ENCODE results near the gene MT1A.
"Not testable (repeated sequence)": the region's sequence is repeated elsewhere in the genome, so short reads cannot be mapped to it uniquely, and the experiment has no call there.

MT1A gene

GRCh38 chr16:56657555-56658326 lies 19.3 kb downstream of the MT1A start, which contains the start of gene MT1F:
Gene MT1F (plus strand): TSS chr16:56657959. CDS start chr16:56658059, 100 bp downstream.
- DNase-seq (ENCODE audit: low read depth in 2 of 2): peak; percentile 37 to 62

- DNase-seq (ENCODE audit: low read depth in 2 of 2): no peak
Observed at GRCh38 chr16:56658327-56658875, 19.9 kb downstream of the MT1A start.

GRCh38 chr16:56662357-56663354 lies 24.2 kb downstream of the MT1A start:
- no peak for DNase-seq (ENCODE audit: low read depth in 2 of 2)

- no peak for DNase-seq (ENCODE audit: low read depth in 2 of 2)
Observed at GRCh38 chr16:56664506-56664905, 26.0 kb downstream of the MT1A start.

GRCh38 chr16:56665286-56666261 lies 27.1 kb downstream of the MT1A start:
- not testable (repeated sequence) for DNase-seq (ENCODE audit: low read depth in 2 of 2)

- DNase-seq (ENCODE audit: low read depth in 2 of 2): no peak
Observed at GRCh38 chr16:56667581-56668571, 29.4 kb downstream of the MT1A start, which contains the start of gene MT1G. Gene MT1G (minus strand): TSS chr16:56668065. CDS start chr16:56667993, 72 bp downstream.

- no peak for DNase-seq (ENCODE audit: low read depth in 2 of 2)
Observed at GRCh38 chr16:56669005-56669839, 30.8 kb downstream of the MT1A start, which contains the start of gene MT1H. Gene MT1H (plus strand): TSS chr16:56669814. CDS start chr16:56669885, 71 bp downstream.

GRCh38 chr16:56669840-56670619 lies 31.6 kb downstream of the MT1A start:
- no peak for DNase-seq (ENCODE audit: low read depth in 2 of 2)

- no peak for DNase-seq (ENCODE audit: low read depth in 2 of 2)
Observed at GRCh38 chr16:56670620-56670934, 32.1 kb downstream of the MT1A start.

- DNase-seq (ENCODE audit: low read depth in 2 of 2): not testable (repeated sequence)
Observed at GRCh38 chr16:56671691-56672090, 33.2 kb downstream of the MT1A start.

- not testable (repeated sequence) for DNase-seq (ENCODE audit: low read depth in 2 of 2)
Observed at GRCh38 chr16:56672171-56672570, 33.7 kb downstream of the MT1A start.

- no peak for DNase-seq (ENCODE audit: low read depth in 2 of 2)
Observed at GRCh38 chr16:56672761-56673536, 34.5 kb downstream of the MT1A start.

GRCh38 chr16:56673921-56674320 lies 35.5 kb downstream of the MT1A start:
- no peak for DNase-seq (ENCODE audit: low read depth in 2 of 2)

GRCh38 chr16:56674570-56674969 lies 36.1 kb downstream of the MT1A start:
- DNase-seq (ENCODE audit: low read depth in 2 of 2): not testable (repeated sequence)

- DNase-seq (ENCODE audit: low read depth in 2 of 2): peak; percentile 39 to 65
Observed at GRCh38 chr16:56675685-56676210, 37.3 kb downstream of the MT1A start.

GRCh38 chr16:56677474-56677873 lies 39.0 kb downstream of the MT1A start:
- DNase-seq (ENCODE audit: low read depth in 2 of 2): no peak
